ENCODE results near the gene PTPN6. TPM values are rescaled to one million over a fixed set of nuclear protein-coding genes. Genes with fewer than 3 reads are reported as not detected.
A peak's percentile ranks its signal among the peaks of the same experiment; 100 is the strongest.
"Not testable (repeated sequence)": the region's sequence is repeated elsewhere in the genome, so short reads cannot be mapped to it uniquely, and the experiment has no call there.

PTPN6 gene
- total RNA-seq, 1 experiment from 2014 or later, result 13.7 TPM

DNA sequence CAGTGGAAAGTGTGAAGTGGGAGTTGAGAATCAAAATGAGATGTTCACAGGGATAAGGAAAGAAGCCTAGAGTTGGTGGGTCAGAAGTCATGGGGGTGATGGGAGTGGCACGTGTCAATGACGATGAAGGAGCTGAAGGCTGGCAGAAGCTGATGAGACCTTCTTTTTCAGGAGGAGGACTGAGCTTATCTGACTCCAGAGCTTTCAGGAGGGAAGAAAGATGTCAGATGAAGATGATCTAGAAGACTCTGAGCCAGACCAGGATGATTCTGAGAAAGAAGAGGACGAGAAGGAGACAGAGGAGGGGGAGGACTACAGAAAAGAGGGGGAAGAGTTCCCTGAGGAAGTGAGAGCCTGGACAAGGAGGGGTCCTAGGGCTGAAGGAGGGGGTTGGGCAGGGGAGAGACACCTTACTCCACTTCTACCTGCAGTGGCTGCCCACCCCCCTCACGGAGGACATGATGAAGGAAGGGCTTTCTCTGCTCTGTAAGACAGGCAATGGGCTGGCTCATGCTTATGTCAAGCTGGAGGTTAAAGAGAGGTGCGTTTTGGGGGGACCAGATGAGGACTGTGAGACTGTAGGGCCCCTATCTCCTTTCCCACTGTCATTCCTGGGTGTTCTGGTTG is 45.6 kb upstream of the PTPN6 start:
- Histone ChIP-seq H3K4me3 (ENCODE audit: low read depth in 2 of 2, low read length in 2 of 2) (peak overlapping the region; percentile 79 to 89), H3K9me3 (ENCODE audit: control insufficient read depth, insufficient read depth, low read depth, low read length) (no peaks in the 10 kb centered on the region), H3K27me3 (ENCODE audit: control insufficient read depth, insufficient read depth, low read length) (no peaks in the 10 kb centered on the region), H3K36me3 (ENCODE audit: control insufficient read depth, insufficient read depth, low read length) (no peaks in the 10 kb centered on the region), H3K4me1 (ENCODE audit: control insufficient read depth, insufficient read depth, low read length) (no peaks in the 10 kb centered on the region), H3K27ac (ENCODE audit: low read length) (peak overlapping the region; percentile 91; the same call in 1 of the 2 replicates)
- no TSS peak for BruUV-seq (replicated peaks)
- in situ Hi-C loops (cut with HindIII; ENCODE audit: low pct_unique_long_range_greater_than_20kb, low sequenced_read_pairs), result no loop called here
- CTCF ChIA-PET, result no interaction called here
- POLR2A ChIA-PET, result interaction anchor here (0.5 to 0.7 kb wide), 3 partner anchors 9 to 372 kb away, joined by 3 to 11 read pairs (median 9); partner anchors contain the start of genes GAPDH and TPI1
- no peak for ATAC-seq
- TF ChIP-seq, protein P1, sequence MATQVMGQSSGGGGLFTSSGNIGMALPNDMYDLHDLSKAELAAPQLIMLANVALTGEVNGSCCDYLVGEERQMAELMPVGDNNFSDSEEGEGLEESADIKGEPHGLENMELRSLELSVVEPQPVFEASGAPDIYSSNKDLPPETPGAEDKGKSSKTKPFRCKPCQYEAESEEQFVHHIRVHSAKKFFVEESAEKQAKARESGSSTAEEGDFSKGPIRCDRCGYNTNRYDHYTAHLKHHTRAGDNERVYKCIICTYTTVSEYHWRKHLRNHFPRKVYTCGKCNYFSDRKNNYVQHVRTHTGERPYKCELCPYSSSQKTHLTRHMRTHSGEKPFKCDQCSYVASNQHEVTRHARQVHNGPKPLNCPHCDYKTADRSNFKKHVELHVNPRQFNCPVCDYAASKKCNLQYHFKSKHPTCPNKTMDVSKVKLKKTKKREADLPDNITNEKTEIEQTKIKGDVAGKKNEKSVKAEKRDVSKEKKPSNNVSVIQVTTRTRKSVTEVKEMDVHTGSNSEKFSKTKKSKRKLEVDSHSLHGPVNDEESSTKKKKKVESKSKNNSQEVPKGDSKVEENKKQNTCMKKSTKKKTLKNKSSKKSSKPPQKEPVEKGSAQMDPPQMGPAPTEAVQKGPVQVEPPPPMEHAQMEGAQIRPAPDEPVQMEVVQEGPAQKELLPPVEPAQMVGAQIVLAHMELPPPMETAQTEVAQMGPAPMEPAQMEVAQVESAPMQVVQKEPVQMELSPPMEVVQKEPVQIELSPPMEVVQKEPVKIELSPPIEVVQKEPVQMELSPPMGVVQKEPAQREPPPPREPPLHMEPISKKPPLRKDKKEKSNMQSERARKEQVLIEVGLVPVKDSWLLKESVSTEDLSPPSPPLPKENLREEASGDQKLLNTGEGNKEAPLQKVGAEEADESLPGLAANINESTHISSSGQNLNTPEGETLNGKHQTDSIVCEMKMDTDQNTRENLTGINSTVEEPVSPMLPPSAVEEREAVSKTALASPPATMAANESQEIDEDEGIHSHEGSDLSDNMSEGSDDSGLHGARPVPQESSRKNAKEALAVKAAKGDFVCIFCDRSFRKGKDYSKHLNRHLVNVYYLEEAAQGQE (IDR thresholded peaks at IDR 0.05; ENCODE audit: insufficient read depth in 1 of 2, low read depth in 2 of 2, low read length in 1 of 2), result no peak
- TF ChIP-seq, protein P2, sequence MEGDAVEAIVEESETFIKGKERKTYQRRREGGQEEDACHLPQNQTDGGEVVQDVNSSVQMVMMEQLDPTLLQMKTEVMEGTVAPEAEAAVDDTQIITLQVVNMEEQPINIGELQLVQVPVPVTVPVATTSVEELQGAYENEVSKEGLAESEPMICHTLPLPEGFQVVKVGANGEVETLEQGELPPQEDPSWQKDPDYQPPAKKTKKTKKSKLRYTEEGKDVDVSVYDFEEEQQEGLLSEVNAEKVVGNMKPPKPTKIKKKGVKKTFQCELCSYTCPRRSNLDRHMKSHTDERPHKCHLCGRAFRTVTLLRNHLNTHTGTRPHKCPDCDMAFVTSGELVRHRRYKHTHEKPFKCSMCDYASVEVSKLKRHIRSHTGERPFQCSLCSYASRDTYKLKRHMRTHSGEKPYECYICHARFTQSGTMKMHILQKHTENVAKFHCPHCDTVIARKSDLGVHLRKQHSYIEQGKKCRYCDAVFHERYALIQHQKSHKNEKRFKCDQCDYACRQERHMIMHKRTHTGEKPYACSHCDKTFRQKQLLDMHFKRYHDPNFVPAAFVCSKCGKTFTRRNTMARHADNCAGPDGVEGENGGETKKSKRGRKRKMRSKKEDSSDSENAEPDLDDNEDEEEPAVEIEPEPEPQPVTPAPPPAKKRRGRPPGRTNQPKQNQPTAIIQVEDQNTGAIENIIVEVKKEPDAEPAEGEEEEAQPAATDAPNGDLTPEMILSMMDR (IDR thresholded peaks at IDR 0.05), result no peak
- TF ChIP-seq TCF7L2 (IDR thresholded peaks at IDR 0.05; ENCODE audit: low read depth, low read length), result no peak
- no peak for TF ChIP-seq SIN3A (IDR thresholded peaks at IDR 0.05; ENCODE audit: borderline replicate concordance, insufficient read depth, low read depth, low read length)
- no peak for TF ChIP-seq POLR2AphosphoS5 (IDR thresholded peaks at IDR 0.05; ENCODE audit: low read depth, low read length)
- no peak for DNase-seq (ENCODE audit: low read depth, low spot score)
- intact Hi-C loops (cut with micrococcal nuclease; ENCODE audit: unreplicated experiment), result no loop called here

DNA sequence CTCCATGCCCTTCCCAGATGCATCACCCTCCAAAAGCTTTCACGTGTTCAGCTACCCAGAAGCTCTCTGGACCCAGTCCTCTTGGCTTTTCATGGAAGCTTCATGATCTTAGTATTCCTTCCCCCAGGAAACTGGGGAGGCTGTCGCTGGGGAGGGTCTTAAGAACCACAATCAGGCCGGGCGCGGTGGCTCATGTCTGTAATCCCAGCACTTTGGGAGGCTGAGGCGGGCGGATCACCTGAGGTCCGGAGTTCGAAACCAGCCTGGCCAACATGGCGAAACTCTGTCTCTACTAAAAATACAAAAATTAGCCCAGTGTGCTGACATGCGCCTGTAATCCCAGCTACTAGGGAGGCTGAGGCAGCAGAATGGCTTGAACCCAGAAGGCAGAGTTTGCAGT is 43.0 kb upstream of the PTPN6 start:
- H3K4me3 ChIP-seq (ENCODE audit: low read depth in 2 of 2, low read length in 2 of 2); H3K4me1 ChIP-seq (ENCODE audit: control insufficient read depth, insufficient read depth, low read length); BruUV-seq (replicated peaks); intact Hi-C loops (cut with micrococcal nuclease; ENCODE audit: unreplicated experiment); H3K36me3 ChIP-seq (ENCODE audit: control insufficient read depth, insufficient read depth, low read length); H3K9me3 ChIP-seq (ENCODE audit: control insufficient read depth, insufficient read depth, low read depth, low read length); H3K27me3 ChIP-seq (ENCODE audit: control insufficient read depth, insufficient read depth, low read length); CTCF ChIA-PET; DNase-seq (ENCODE audit: low read depth, low spot score); in situ Hi-C loops (cut with HindIII; ENCODE audit: low pct_unique_long_range_greater_than_20kb, low sequenced_read_pairs); H3K27ac ChIP-seq (ENCODE audit: low read length); ATAC-seq: not testable (repeated sequence)
- POLR2A ChIA-PET, result interaction anchor here (0.6 kb wide), 1 partner anchor 61 kb away, joined by 7 read pairs; no protein-coding TSS in a partner anchor

DNA sequence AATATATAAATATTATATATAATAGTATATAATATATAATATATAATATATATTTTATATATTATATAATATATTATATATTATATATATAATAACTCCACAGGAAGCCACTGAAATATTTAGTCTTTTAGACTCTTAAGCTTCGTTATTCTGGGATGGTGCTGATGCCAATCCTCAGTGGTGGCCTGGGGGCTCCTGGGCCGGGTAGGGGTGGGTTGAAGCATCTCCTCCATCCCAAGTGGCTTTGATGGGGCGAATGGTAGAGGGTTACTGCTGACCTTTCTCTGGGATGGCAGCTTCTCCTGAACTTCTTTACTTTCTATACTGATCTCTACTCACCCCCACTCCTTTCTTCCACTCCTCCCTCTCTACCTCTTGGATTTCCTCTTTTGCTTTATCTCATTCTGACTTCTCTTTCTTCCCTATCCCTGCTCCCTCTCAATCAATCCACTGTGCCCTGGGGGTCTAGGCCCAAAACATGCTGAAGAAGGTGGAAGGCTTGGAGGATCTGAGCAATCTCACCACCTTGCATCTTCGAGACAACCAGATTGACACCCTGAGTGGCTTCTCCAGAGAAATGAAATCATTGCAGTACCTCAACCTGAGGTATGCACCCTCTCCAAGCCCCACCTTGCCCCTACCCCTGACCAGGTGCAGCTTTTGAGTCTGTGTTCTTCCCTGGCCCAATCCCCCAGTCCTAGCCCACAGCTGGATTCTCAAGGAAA is 41.6 kb upstream of the PTPN6 start:
- ChIA-PET CTCF (no interaction called here), POLR2A (interaction anchor here (0.7 kb wide), 1 partner anchor 61 kb away, joined by 4 read pairs; no protein-coding TSS in a partner anchor)
- peaks cover 4% of the 10 kb centered on the region; the same call in 1 of the 2 replicates for H3K4me1 ChIP-seq (ENCODE audit: control insufficient read depth, insufficient read depth, low read length)
- no peak overlapping the region for H3K27ac ChIP-seq (ENCODE audit: low read length)
- no peak for ATAC-seq
- TF ChIP-seq POLR2AphosphoS5 (IDR thresholded peaks at IDR 0.05; ENCODE audit: low read depth, low read length) (no peak), TCF7L2 (IDR thresholded peaks at IDR 0.05; ENCODE audit: low read depth, low read length) (no peak), SIN3A (IDR thresholded peaks at IDR 0.05; ENCODE audit: borderline replicate concordance, insufficient read depth, low read depth, low read length) (no peak)
- TF ChIP-seq, protein P1 (IDR thresholded peaks at IDR 0.05; ENCODE audit: insufficient read depth in 1 of 2, low read depth in 2 of 2, low read length in 1 of 2), result no peak
- TF ChIP-seq, protein P2 (IDR thresholded peaks at IDR 0.05), result no peak
- in situ Hi-C loops (cut with HindIII; ENCODE audit: low pct_unique_long_range_greater_than_20kb, low sequenced_read_pairs), result no loop called here
- no peaks in the 10 kb centered on the region for H3K9me3 ChIP-seq (ENCODE audit: control insufficient read depth, insufficient read depth, low read depth, low read length)
- H3K27me3 ChIP-seq (ENCODE audit: control insufficient read depth, insufficient read depth, low read length), result no peaks in the 10 kb centered on the region
- no TSS peak for BruUV-seq (replicated peaks)
- no peak overlapping the region for H3K4me3 ChIP-seq (ENCODE audit: low read depth in 2 of 2, low read length in 2 of 2)
- H3K36me3 ChIP-seq (ENCODE audit: control insufficient read depth, insufficient read depth, low read length), result no peaks in the 10 kb centered on the region
- no peak for DNase-seq (ENCODE audit: low read depth, low spot score)
- intact Hi-C loops (cut with micrococcal nuclease; ENCODE audit: unreplicated experiment), result no loop called here

Measured in Panc1 (cell line).